ENCODE measurements around the gene ZP2.

GRCh38 chr16:21169249-21169981, 42.0 kb downstream of the ZP2 start:
- TF ChIP-seq, protein P1, sequence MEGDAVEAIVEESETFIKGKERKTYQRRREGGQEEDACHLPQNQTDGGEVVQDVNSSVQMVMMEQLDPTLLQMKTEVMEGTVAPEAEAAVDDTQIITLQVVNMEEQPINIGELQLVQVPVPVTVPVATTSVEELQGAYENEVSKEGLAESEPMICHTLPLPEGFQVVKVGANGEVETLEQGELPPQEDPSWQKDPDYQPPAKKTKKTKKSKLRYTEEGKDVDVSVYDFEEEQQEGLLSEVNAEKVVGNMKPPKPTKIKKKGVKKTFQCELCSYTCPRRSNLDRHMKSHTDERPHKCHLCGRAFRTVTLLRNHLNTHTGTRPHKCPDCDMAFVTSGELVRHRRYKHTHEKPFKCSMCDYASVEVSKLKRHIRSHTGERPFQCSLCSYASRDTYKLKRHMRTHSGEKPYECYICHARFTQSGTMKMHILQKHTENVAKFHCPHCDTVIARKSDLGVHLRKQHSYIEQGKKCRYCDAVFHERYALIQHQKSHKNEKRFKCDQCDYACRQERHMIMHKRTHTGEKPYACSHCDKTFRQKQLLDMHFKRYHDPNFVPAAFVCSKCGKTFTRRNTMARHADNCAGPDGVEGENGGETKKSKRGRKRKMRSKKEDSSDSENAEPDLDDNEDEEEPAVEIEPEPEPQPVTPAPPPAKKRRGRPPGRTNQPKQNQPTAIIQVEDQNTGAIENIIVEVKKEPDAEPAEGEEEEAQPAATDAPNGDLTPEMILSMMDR (conservative IDR thresholded peaks at IDR 0.05 in 1 of 2, IDR thresholded peaks at IDR 0.05 in 1 of 2; ENCODE audit: extremely low read depth in 1 of 2, insufficient read depth in 1 of 2, low read depth in 1 of 2, low read length in 2 of 2) = no peak
- TF ChIP-seq EZH2 (IDR thresholded peaks at IDR 0.05; ENCODE audit: borderline replicate concordance, low read length) = no peak

Data from mammary epithelial cell (primary cell).